ENCODE results near the gene BEST2.

The BEST2 gene

GRCh38 chr19:12756150-12756883 lies 4.7 kb downstream of the BEST2 start:
- Histone ChIP-seq H3F3A (ENCODE audit: low read depth) (no peaks in the 10 kb centered on the region), H3K9me3 (ENCODE audit: insufficient read depth, low read depth, low read length) (no peaks in the 10 kb centered on the region), H3K36me3 (ENCODE audit: insufficient read depth, low read length) (no peaks in the 10 kb centered on the region), H3K9ac (ENCODE audit: low read depth, low read length, poor library complexity, severe bottlenecking) (no peak overlapping the region), H3K4me1 (ENCODE audit: insufficient read depth, low read length, poor library complexity, severe bottlenecking) (no peaks in the 10 kb centered on the region), H3K4me3 (ENCODE audit: low read length, poor library complexity, severe bottlenecking) (no peak overlapping the region), H3K79me2 (ENCODE audit: insufficient read depth, low read length) (no peaks in the 10 kb centered on the region), H3K9me2 (replicated peaks; ENCODE audit: low read depth, low read length) (no peaks in the 10 kb centered on the region), H3K27me3 (ENCODE audit: insufficient read depth, low read length, poor library complexity, severe bottlenecking) (no peaks in the 10 kb centered on the region), H3K4me2 (ENCODE audit: low read depth, low read length, poor library complexity, severe bottlenecking) (no peak overlapping the region), H2AFZ (ENCODE audit: low read length) (no peak overlapping the region), H4K20me1 (ENCODE audit: insufficient read depth, low read length, poor library complexity, severe bottlenecking) (no peaks in the 10 kb centered on the region)
- TF ChIP-seq CTCF (conservative IDR thresholded peaks at IDR 0.05; ENCODE audit: low read length) (no peak), EZH2phosphoT487 (IDR thresholded peaks at IDR 0.05; ENCODE audit: borderline replicate concordance) (no peak)

- Histone ChIP-seq H3K36me3 (ENCODE audit: insufficient read depth, low read length) (no peaks in the 10 kb centered on the region), H3K79me2 (ENCODE audit: insufficient read depth, low read length) (no peaks in the 10 kb centered on the region), H3F3A (ENCODE audit: low read depth) (no peaks in the 10 kb centered on the region), H3K9me2 (replicated peaks; ENCODE audit: low read depth, low read length) (no peaks in the 10 kb centered on the region), H3K4me2 (ENCODE audit: low read depth, low read length, poor library complexity, severe bottlenecking) (no peak overlapping the region), H3K27me3 (ENCODE audit: insufficient read depth, low read length, poor library complexity, severe bottlenecking) (no peaks in the 10 kb centered on the region), H2AFZ (ENCODE audit: low read length) (no peak overlapping the region; the same call in 1 of the 2 replicates), H4K20me1 (ENCODE audit: insufficient read depth, low read length, poor library complexity, severe bottlenecking) (no peaks in the 10 kb centered on the region), H3K4me1 (ENCODE audit: insufficient read depth, low read length, poor library complexity, severe bottlenecking) (no peaks in the 10 kb centered on the region), H3K9ac (ENCODE audit: low read depth, low read length, poor library complexity, severe bottlenecking) (no peak overlapping the region), H3K9me3 (ENCODE audit: insufficient read depth, low read depth, low read length) (no peaks in the 10 kb centered on the region), H3K4me3 (ENCODE audit: low read length, poor library complexity, severe bottlenecking) (no peak overlapping the region)
- peak; percentile 57 for TF ChIP-seq CTCF (conservative IDR thresholded peaks at IDR 0.05; ENCODE audit: low read length)
- no peak for TF ChIP-seq EZH2phosphoT487 (IDR thresholded peaks at IDR 0.05; ENCODE audit: borderline replicate concordance)
Measured at GRCh38 chr19:12757544-12758274, 6.1 kb downstream of the BEST2 start.

- TF ChIP-seq CTCF (conservative IDR thresholded peaks at IDR 0.05; ENCODE audit: low read length) (no peak), EZH2phosphoT487 (IDR thresholded peaks at IDR 0.05; ENCODE audit: borderline replicate concordance) (no peak)
- H3K27me3 ChIP-seq (ENCODE audit: insufficient read depth, low read length, poor library complexity, severe bottlenecking) = no peaks in the 10 kb centered on the region
- no peak overlapping the region for H2AFZ ChIP-seq (ENCODE audit: low read length)
Measured at GRCh38 chr19:12759686-12760085, 8.1 kb downstream of the BEST2 start.

More at GRCh38 chr19:12759686-12760085, 8.1 kb downstream of the BEST2 start:
- Histone ChIP-seq H3K36me3 (ENCODE audit: insufficient read depth, low read length) (no peaks in the 10 kb centered on the region), H3K79me2 (ENCODE audit: insufficient read depth, low read length) (no peaks in the 10 kb centered on the region), H3K4me2 (ENCODE audit: low read depth, low read length, poor library complexity, severe bottlenecking) (no peak overlapping the region), H3K9me3 (ENCODE audit: insufficient read depth, low read depth, low read length) (no peaks in the 10 kb centered on the region), H3K9ac (ENCODE audit: low read depth, low read length, poor library complexity, severe bottlenecking) (no peak overlapping the region), H4K20me1 (ENCODE audit: insufficient read depth, low read length, poor library complexity, severe bottlenecking) (no peaks in the 10 kb centered on the region), H3K4me3 (ENCODE audit: low read length, poor library complexity, severe bottlenecking) (no peak overlapping the region), H3K4me1 (ENCODE audit: insufficient read depth, low read length, poor library complexity, severe bottlenecking) (no peaks in the 10 kb centered on the region), H3K9me2 (replicated peaks; ENCODE audit: low read depth, low read length) (no peaks in the 10 kb centered on the region), H3F3A (ENCODE audit: low read depth) (no peaks in the 10 kb centered on the region)

Measured in Loucy (cell line).